ENCODE data around the gene CCM2.
"Not testable (repeated sequence)": the region's sequence is repeated elsewhere in the genome, so short reads cannot be mapped to it uniquely, and the experiment has no call there.

DNA sequence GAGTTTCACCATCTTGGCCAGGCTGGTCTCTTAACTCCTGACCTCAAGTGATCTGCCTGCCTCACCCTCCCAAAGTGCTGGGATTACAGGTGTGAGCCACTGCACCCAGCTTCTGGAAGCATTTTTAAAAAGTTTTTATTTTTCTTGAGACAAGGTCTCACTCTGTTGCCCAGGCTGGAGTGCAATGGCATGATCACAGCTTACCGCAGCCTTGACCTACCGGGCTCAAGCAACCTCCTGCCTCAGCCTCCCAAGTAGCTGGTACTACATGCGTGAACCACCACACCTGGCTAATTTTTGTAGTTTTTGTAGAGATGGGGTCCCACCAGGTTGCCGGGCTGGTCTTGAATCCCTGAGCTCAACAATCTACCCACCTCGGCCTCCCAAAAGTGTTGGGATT is 34.7 kb downstream of the CCM2 start:
- TF ChIP-seq ZNF274 (IDR thresholded peaks at IDR 0.05; ENCODE audit: low read depth, low read length); SUZ12 (IDR thresholded peaks at IDR 0.05; ENCODE audit: extremely low read depth, insufficient read depth, insufficient read length): not testable (repeated sequence)

Measured in NT2/D1 (cell line).